SKM-1 treated with dmso at 0.1 percent for 144 hours (cell line): Measurements from ENCODE around the gene KIF16B.
"Not testable (repeated sequence)": the region's sequence is repeated elsewhere in the genome, so short reads cannot be mapped to it uniquely, and the experiment has no call there.

Source experiments
- DNase-seq: peaks from one replicate; lab custom pipeline; 2025; ENCODE audit not compliant: unreplicated experiment; lab: John Stamatoyannopoulos, UW

The KIF16B gene

DNA sequence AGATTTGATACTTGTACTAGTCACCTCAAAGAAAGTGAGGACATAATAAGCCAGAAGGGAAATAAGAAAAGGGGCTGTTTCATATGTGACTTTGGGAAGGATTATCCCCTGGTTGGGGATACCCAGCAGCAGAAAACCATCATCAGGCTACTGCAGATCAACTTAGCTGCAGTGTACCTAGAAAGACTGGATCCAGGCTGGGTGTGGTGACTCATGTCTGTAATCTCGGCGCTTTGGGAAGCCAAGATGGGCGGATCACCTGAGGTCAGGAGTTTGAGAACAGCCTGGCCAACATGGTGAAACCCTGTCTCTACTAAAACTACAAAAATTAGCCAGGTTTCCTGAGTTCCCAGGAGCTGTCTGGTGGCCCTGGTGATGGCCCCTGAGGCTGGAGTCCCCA lies 23.2 kb upstream of the KIF16B start:
- DNase-seq, result not testable (repeated sequence)

DNA sequence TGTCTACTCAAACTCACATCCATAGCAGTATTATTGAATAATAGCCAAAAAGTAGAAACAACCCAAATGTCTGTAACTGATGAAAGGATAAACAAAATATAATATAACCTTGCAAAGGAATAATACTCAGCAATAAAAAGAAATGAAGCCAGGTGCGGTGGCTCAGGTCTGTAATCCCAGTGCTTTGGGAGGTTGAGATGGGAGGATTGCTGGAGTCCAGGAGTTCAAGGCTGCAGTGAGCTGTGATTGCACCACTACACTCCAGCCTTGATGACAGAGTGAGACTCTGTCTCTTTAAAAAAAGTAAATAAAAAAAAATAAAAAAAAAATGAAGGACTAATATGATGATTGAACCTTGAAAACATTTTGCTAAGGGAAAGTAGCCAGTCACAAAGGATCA lies 22.1 kb upstream of the KIF16B start:
- DNase-seq, result no peak

DNA sequence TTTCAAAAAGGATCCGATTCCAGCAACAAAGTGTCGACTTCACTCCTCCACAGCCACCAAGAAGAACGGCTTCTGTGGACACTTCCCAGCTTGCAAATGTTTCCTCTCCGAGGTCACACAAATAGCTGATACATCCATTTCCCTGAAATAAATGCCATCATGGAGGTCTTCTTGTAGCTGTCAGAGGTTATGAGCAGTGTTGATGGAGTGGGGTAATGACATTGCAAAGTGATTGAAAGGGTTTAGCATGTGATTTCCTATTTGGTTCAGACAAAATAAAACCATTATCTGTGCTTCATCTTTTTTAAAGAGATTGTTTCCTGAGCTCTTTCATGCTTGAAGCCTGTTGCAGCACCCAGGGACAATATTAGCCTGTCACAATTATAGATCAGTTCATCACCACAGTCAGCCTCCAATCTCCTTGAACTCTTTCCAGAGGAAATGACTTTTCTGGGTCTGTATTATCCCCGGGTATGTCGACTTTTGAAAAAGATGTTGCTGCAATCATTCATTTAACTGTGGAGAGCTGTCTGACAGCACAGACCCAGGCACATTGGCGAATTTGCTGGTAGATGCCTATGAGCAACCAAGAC lies 16.9 kb upstream of the KIF16B start:
- no peak for DNase-seq

DNA sequence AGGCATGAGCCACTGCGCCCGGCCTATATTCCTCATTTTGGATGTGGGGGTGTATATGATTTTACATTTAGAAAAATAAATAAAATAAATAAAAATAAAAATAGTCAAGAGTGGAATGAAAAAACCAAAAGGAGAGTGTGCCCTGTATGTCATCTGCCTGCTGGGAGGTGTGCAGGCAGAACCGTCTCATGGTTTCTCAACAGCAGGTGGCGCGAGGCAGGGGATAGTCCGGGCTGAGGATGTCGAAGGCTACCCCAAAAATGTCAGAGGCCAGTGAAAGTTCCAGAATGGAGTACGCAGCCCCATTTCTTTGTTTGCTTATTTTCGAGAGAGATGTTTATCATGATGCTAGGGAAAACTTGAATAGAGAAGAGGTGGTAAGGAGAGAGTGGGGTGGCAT lies 16.4 kb upstream of the KIF16B start:
- no peak for DNase-seq

DNA sequence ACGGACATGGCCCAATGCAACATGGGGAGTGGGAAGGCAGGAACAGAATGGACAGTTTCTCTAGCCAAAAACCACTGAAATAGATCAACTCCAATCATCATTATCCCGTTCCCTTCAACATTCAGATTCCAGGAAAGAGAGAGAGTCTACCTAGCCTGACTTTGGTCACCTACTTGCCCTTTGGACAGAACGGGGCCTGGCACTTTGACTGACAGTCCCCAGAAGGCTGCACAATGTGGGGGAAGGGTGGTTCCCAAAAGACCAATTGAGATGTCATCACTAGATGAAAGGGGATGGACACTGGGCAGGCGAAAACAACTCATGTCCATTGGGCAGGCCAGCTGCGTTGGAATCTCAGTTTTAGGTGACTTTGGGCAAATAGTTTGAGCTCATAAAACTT lies 15.0 kb upstream of the KIF16B start:
- DNase-seq, result no peak

DNA sequence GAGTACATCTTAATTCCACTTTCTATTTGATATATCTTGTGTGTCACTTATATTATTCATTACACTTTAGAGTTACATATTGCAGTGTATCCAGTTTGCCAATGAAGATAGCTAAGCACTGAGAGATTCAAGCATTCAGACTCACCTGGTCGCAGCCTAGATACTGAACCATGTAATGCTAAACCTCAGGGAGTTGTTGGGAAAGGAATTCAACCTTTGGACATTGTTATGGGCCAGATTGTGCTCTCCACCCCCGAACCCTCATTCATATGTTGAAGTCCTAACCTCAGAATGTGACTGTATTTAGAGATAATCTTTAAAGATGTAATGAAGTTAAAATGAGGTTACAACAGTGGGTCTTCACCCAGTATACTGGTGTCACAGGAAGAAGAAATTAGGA lies 13.8 kb upstream of the KIF16B start:
- DNase-seq, result no peak

DNA sequence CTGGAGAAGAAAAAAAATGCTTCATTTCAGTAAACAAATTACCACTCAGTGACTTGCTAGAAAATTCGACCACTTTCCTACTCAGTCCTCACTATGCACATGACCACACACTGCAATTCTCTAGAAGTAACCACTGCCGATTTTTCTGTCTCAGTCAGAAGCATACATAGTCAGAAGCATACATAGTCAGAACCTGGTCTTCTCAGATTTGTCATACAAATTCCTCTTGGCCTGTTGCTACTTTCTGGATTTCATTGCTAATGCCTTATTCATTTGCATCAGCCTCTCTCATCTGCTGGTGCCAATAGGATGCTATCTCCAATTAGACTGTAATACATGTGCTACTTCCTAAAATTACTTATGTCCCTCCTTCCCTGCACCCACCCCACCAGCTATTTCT lies 10.2 kb upstream of the KIF16B start:
- DNase-seq, result no peak

DNA sequence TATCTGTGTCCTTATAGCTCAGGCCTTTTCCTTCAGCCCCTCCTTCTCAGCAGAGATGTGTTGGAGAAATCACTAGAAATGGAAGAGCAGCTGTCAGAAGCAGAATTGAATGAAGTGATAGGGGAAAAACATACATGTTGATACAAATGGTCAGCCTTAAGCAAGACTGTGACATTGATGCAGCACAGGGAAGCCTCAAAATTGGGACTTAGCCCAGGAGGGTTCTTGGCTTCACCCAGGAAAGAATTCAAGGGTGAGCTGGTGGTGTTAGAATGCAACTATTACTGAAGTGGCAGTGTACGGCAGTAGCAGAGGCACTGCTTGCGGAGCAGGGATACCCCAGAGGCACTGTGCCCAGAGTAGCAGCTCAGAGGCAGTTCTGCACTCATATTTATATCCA lies 8.0 kb upstream of the KIF16B start:
- DNase-seq, result no peak

DNA sequence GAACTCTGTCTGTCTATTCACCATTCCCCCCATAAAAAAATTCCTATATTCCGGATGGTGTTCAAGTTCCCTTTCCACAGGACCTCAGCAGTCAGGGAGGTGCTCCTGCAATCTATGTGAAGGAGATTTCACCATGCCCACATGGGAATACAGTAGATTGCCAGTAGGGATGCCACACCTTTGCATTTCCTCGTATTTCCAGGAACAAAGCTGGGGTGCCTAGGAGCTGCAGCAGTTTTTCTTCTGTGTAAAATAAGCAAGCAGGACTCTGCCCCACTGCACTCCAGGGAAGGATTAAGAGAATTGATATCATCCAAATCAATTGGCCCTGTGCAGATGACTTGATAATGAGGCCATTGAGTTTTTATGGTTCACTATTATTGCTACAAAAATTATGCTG lies 7.4 kb upstream of the KIF16B start:
- no peak for DNase-seq

DNA sequence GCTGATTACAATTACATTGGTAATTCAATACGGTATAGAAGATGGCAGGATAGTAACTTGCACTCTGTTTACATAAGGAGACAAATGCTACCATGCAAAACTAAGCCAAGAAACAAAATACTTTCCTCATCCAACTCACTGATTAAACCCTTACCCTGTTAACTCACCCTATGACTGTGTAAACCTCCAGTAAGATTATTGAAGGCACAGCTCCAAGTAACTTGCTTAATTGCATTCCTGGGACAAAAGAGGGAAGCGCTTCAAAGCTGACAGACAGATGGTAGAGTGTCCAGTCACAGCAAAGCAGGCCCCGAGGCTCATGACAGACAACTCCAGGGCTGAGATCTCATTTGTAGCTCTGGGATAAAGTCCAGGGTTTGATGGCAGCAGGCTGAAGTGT lies 6.9 kb upstream of the KIF16B start:
- DNase-seq, result no peak

DNA sequence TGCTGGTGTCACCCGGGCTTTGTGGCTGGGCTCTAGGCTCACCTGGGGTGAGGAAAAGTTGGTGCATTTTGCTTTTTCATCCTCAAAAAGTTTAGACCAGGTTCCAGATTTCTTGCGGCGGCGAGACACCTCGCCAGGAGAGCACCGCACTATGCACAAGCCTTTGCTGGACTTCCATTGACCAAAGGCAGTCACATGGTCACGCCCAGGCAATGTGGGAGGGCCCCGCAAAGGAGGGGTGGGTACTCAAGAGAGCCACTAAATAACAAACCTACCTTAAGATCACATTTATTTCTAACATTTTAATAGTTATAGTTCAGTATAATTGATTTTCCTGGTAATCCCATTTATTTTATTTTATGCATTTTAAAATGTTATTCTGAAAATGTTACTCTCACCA lies 3.0 kb upstream of the KIF16B start:
- DNase-seq, result no peak

DNA sequence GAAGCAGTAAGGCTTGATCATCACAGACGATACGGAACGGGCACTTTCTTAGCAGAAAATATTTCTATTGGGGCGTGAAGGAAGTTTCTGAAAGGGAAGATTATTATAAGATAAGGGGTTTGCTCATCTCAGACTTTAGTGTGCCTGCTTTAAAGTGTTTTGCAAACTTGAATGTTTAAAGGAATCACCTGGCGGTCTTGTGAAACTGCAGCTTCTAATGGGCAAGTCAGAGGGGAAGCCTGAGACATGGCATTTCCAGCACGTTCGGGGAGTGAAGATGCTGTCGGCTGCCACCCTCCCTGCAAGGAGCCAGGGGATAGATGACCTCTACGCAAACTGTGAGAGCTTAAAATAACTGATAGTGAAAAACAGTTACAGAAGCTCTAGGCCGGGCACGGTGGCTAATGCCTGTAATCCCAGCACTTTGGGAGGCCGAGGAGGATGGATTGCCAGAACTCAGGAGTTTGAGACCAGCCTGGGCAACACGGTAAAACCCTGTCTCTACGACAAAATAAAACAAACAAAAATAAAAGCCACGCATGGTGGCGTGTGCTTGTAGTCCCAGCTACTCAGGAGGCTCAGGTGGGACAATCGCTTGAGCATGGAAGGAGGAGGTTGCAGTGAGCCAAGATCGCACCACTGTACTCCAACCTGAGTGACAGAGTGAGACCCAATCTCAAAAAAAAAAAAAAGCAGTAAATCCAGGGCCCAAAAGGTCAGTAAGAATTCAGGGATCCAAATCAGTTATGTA lies 2.3 kb upstream of the KIF16B start:
- no peak for DNase-seq

DNA sequence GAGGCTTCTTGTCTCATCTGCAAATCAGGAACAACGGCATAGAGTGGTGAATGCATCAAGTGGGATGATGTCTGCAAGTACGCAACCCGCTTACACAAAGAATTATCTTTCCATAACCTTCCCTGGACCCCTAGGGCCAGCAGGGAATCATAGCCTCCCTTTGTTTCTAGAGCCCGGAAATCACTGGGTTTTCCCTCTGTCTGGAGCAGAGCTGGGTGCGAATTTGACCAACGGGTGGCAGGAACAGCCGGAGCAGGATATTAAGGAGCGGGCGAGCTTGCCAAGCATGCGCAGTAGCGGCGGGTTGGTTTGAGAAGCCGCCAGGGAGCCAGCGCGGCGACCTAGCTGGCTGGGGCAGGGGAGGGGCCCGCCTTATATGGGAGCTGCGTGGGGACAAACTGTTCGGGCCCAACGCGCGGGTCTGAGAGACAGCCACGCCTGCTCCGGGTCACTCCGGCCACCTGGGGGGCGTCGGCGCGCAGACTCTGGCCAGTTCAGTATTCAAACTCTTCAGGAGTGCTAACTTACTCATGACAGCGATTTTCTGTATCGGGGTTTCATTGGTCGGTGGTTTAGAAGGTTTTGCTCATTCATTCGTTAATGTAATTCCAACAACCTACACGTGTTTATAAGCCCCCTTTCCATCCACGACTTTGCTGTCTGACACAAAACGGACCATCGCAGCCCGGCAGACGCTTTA lies 1.6 kb upstream of the KIF16B start:
- DNase-seq, result peak; percentile 53

DNA sequence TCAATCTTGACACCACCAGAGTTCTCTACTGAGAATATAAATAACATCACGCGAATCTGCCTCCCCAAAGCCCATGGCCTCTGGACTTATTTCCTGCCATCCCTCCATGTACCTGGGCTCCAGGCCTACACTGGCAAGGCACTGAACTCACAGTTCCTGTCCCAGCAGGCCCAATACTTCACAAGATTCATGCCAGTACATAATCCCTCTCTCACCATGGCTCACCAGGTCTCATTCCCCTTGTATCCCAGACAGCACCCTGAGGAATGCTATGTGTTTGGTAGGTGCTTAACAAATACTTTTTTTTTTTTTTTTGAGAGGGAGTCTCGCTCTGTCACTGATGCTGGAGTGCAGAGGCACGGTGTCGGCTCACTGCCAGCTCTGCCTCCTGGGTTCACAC lies 1.9 kb downstream of the KIF16B start:
- no peak for DNase-seq

DNA sequence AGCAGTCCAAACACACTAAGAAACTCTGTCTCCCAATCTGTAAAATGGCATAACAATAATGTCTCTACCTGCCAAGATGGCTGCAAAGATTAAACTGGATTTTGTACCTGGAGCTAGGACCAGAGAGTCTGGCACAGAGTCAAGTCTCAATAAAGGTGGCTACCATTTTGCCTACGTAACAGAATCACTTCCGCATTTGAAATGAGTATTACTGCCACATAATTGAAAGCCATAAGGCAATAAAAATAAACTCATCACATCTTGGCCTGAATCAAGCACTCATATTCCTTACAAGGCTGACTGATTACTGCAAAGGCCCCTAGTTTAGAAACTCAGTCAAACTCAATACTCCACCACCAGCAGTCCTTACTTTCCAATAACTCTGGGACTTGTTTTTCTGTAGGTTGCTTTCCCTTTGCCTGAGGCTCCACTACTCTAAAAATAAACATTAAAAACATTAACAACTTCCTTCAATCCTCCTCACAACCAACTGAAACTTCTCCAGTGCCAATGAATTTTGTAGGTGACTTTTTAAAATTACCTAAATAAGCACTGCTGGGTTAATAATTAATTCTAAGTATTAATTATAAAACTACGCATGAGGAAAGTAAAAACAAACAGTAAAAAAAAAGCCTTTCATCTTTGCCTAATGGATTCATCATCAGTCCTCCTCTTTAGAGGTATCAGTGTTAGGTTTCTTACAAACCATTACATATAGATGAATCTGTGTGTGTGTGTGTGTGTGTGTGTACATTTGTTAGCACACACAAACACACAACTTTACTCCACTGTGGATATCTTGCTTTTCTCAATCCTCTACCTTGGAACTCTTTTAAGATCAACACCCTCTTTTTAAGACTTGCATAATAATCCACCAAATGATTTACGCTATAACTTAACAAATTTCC lies 3.7 kb downstream of the KIF16B start:
- no peak for DNase-seq

DNA sequence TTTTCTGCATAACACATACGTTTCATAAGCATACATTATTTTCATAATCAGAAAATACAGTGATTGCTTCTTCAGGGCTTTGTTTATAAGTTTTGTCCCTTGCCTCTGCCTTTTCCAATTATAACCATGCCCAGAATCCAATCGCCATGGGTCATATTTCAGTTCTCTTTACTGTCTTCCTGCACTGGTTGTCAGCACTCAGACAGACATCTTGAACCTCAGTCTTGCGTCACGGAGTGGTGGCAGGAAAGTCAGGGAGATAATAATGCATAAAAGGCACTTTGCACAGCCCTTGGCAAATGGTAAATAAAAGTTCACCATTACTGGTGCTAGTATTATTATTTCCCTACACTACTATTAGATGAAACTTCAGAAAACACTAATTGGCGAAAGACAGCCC lies 7.2 kb downstream of the KIF16B start:
- no peak for DNase-seq

DNA sequence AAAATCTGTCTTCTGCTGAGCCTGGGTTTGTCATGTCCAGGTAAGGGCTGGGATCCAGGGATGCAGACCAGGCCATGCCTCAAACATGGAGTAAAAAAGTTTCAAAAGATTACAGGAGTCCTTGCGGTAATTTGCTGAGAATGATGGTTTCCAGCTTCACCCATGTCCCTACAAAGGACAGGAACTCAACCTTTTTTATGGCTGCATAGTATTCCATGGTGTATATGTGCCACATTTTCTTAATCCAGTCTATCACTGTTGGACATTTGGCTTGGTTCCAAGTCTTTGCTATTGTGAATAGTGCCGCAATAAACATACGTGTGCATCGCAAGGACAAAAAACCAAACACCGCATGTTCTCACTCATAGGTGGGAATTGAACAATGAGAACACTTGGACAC lies 9.2 kb downstream of the KIF16B start:
- not testable (repeated sequence) for DNase-seq

DNA sequence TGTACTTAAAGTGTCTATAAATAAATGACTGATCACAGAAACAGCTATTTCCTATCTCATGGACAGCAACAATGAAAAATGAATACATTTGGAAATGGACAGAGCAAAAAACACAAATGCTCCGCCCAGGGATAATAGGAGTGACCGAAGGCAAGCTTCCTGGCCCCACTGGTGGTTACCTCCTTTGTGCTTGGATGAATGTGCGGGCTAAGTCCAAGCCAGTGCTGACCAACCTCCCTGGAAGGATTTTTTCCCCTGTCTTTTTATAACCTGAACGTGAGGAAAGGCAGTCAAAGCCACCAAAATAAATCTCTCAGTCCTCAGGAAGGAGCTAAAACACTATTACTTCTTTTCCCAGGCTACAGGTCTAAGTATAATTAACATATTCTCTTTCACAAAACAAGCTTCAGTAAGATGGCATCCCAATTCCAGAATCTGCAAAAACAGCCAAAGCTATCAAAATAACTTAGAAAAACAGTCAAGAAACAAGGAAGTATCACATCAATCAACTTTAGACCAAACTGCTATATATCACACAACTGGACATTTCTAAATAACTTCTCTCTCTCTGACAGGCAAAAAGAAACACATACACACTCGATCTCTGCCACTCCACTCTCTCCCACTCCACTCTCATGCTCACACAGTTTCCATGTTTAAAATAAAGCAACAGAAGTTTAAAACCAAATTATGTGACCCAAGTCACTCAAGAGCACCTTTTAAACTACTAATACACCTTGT lies 10.0 kb downstream of the KIF16B start:
- DNase-seq, result no peak

DNA sequence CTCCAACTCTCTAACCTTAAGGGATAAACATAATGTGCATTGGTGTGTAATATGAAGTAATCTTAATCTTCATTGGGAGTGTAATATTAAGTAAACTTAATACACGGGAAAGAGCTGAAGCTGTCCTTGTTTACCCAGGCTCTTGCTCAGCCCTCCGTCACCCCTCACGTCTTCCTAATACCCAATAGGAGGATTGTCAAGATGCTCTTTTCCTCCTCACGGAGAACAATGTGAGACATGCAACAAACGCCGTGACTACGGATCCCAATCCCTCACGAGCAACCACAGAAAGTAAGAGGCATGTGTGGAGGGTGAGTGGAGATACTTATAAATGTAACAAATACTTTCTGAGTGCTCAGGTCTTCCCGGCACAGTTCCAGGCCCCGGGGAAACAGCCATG lies 11.0 kb downstream of the KIF16B start:
- DNase-seq, result no peak

DNA sequence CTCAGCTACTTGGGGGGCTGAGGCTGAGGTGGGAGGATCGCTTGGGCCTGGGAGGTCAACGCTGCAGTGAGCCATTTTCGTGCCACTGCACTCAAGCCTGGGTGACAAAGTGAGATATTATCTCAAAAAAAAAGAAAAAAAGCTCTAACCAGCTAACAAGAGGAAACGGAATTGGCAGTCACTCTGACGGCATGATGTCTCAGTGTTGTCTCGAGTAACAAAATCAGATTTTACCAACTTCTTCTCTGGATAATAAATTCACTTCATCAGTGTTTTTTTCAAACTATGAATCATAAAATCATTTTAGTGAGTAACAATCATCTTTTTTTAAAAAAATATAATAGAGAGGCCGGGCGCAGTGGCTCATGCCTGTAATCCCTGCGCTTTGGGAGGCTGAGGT lies 12.6 kb downstream of the KIF16B start:
- no peak for DNase-seq

DNA sequence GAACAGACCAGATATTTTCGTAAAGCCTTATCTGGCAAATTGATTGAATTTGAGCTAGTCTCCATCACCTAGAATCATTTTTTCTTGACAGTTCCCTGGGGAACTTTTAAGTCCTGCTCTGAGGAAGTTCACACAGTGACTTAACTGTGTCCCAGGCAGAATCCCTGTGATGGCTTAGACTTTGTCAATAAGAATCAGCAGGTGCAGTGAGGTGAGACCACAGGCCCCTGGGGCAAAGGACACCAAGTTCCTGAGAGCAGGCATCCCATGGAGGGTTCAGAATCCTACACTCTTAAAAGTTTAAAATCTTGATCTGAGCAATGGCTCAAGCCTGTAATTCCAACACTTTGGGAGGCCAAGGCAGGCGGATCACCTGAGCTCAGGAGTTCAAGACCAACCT lies 13.0 kb downstream of the KIF16B start:
- DNase-seq, result no peak
